ENCODE results near the gene ACVR2A. TPM values are rescaled to one million over a fixed set of nuclear protein-coding genes. Genes with fewer than 3 reads are reported as not detected.

ACVR2A gene
- polyA plus RNA-seq, 1 donor from 2014 or later = 139 TPM

GRCh38 chr2:147810883-147811765, 33.7 kb upstream of the ACVR2A start:
- H3F3A ChIP-seq (ENCODE audit: insufficient read depth, low read length, poor library complexity, severe bottlenecking) = no peaks in the 10 kb centered on the region
- H3K27ac ChIP-seq (ENCODE audit: low read length) = no peak overlapping the region
- H3K9ac ChIP-seq (ENCODE audit: low read length) = no peak overlapping the region
- H3K9me2 ChIP-seq (ENCODE audit: insufficient read depth, low read length) = no peaks in the 10 kb centered on the region
- no peaks in the 10 kb centered on the region for H3K9me3 ChIP-seq (ENCODE audit: low read length)
- TF ChIP-seq EZH2 (IDR thresholded peaks at IDR 0.05; ENCODE audit: borderline replicate concordance, insufficient read depth, low read length, poor library complexity, severe bottlenecking) (no peak), EP300 (conservative IDR thresholded peaks at IDR 0.05; ENCODE audit: poor library complexity, severe bottlenecking) (no peak), REST (IDR thresholded peaks at IDR 0.05; ENCODE audit: borderline replicate concordance) (no peak), POLR2AphosphoS5 (IDR thresholded peaks at IDR 0.05) (no peak), RAD21 (conservative IDR thresholded peaks at IDR 0.05) (no peak), TAF1 (IDR thresholded peaks at IDR 0.05; ENCODE audit: low read depth) (no peak), MXI1 (conservative IDR thresholded peaks at IDR 0.05; ENCODE audit: poor library complexity, severe bottlenecking) (no peak), SMC3 (conservative IDR thresholded peaks at IDR 0.05; ENCODE audit: poor library complexity) (no peak)
- TF ChIP-seq, protein P1, sequence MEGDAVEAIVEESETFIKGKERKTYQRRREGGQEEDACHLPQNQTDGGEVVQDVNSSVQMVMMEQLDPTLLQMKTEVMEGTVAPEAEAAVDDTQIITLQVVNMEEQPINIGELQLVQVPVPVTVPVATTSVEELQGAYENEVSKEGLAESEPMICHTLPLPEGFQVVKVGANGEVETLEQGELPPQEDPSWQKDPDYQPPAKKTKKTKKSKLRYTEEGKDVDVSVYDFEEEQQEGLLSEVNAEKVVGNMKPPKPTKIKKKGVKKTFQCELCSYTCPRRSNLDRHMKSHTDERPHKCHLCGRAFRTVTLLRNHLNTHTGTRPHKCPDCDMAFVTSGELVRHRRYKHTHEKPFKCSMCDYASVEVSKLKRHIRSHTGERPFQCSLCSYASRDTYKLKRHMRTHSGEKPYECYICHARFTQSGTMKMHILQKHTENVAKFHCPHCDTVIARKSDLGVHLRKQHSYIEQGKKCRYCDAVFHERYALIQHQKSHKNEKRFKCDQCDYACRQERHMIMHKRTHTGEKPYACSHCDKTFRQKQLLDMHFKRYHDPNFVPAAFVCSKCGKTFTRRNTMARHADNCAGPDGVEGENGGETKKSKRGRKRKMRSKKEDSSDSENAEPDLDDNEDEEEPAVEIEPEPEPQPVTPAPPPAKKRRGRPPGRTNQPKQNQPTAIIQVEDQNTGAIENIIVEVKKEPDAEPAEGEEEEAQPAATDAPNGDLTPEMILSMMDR (IDR thresholded peaks at IDR 0.05; ENCODE audit: poor library complexity, severe bottlenecking) = no peak
- H3K4me3 ChIP-seq (ENCODE audit: low read length) = no peak overlapping the region
- no peaks in the 10 kb centered on the region for H3K27me3 ChIP-seq (ENCODE audit: insufficient read depth, low read depth, low read length)
- no peaks in the 10 kb centered on the region for H3K36me3 ChIP-seq (ENCODE audit: insufficient read depth, low read length)
- no peak overlapping the region for H2AFZ ChIP-seq (ENCODE audit: low read depth, low read length)
- H4K20me1 ChIP-seq (ENCODE audit: insufficient read depth) = no peaks in the 10 kb centered on the region
- no peaks in the 10 kb centered on the region for H3K79me2 ChIP-seq (replicated peaks; ENCODE audit: insufficient read depth, low read length)
- no peak overlapping the region for H3K4me2 ChIP-seq (ENCODE audit: low read length)

DNA sequence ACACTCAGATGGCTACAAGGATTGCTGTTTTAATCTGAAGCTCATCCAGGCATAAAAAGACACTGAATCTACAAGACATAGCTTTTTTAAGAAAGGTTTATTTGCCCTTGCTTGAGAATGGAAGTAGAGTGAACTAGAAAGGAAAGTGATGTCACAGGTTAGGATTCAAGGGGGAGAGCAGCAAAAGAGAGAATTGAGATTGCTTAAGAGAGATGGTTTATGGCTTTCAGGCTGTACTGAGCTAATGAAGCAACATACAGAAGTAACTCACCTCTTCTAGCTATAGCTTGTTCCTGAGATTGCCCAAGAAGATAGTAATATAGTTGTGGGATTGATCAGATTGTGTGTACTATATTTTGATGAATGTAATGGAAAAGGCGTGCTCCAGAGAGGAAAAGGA, 26.1 kb upstream of the ACVR2A start:
- H3K36me3 ChIP-seq (ENCODE audit: insufficient read depth, low read length) = no peaks in the 10 kb centered on the region
- H3K9ac ChIP-seq (ENCODE audit: low read length) = no peak overlapping the region
- H4K20me1 ChIP-seq (ENCODE audit: insufficient read depth) = no peaks in the 10 kb centered on the region
- no peaks in the 10 kb centered on the region for H3F3A ChIP-seq (ENCODE audit: insufficient read depth, low read length, poor library complexity, severe bottlenecking)
- no peak overlapping the region for H3K4me3 ChIP-seq (ENCODE audit: low read length)
- TF ChIP-seq MXI1 (conservative IDR thresholded peaks at IDR 0.05; ENCODE audit: poor library complexity, severe bottlenecking) (no peak), EZH2 (IDR thresholded peaks at IDR 0.05; ENCODE audit: borderline replicate concordance, insufficient read depth, low read length, poor library complexity, severe bottlenecking) (no peak), RAD21 (conservative IDR thresholded peaks at IDR 0.05) (no peak), SMC3 (conservative IDR thresholded peaks at IDR 0.05; ENCODE audit: poor library complexity) (no peak), TAF1 (IDR thresholded peaks at IDR 0.05; ENCODE audit: low read depth) (no peak), EP300 (conservative IDR thresholded peaks at IDR 0.05; ENCODE audit: poor library complexity, severe bottlenecking) (no peak), POLR2AphosphoS5 (IDR thresholded peaks at IDR 0.05) (no peak), REST (IDR thresholded peaks at IDR 0.05; ENCODE audit: borderline replicate concordance) (no peak)
- TF ChIP-seq, protein P1 (IDR thresholded peaks at IDR 0.05; ENCODE audit: poor library complexity, severe bottlenecking) = no peak
- no peak overlapping the region for H3K27ac ChIP-seq (ENCODE audit: low read length)
- H3K9me3 ChIP-seq (ENCODE audit: low read length) = no peaks in the 10 kb centered on the region
- no peaks in the 10 kb centered on the region for H3K79me2 ChIP-seq (replicated peaks; ENCODE audit: insufficient read depth, low read length)
- H2AFZ ChIP-seq (ENCODE audit: low read depth, low read length) = no peak overlapping the region
- no peaks in the 10 kb centered on the region for H3K9me2 ChIP-seq (ENCODE audit: insufficient read depth, low read length)
- no peak overlapping the region for H3K4me2 ChIP-seq (ENCODE audit: low read length)
- H3K27me3 ChIP-seq (ENCODE audit: insufficient read depth, low read depth, low read length) = no peaks in the 10 kb centered on the region
